ENCODE data around the gene NKX1-1. TPM values are rescaled to one million over a fixed set of nuclear protein-coding genes. Genes with fewer than 3 reads are reported as not detected.
"Not testable (repeated sequence)": the region's sequence is repeated elsewhere in the genome, so short reads cannot be mapped to it uniquely, and the experiment has no call there.

NKX1-1 gene
- polyA plus RNA-seq, 2 of the 4 experiments (the other 2 are of a cell fraction) = not detected

- no peak for DNase-seq (ENCODE audit: low read depth in 1 of 2, low spot score in 1 of 2)
- H3K4me2 ChIP-seq = no peak overlapping the region
- TF ChIP-seq BHLHE40 (IDR thresholded peaks at IDR 0.05; ENCODE audit: low read depth, low read length) = no peak
- TF ChIP-seq GATA3 (IDR thresholded peaks at IDR 0.05; ENCODE audit: borderline replicate concordance) = no peak
- TF ChIP-seq HOXB13 (CRISPR knock-in tag; IDR thresholded peaks at IDR 0.05; ENCODE audit: low read depth) = no peak
- TF ChIP-seq RCOR1 (IDR thresholded peaks at IDR 0.05; ENCODE audit: low read depth, low read length) = no peak
- TF ChIP-seq HEYL (CRISPR knock-in tag; IDR thresholded peaks at IDR 0.05) = no peak
- no peak for TF ChIP-seq TFCP2L1 (CRISPR knock-in tag; IDR thresholded peaks at IDR 0.05)
- no peak for TF ChIP-seq TP53 (CRISPR knock-in tag; IDR thresholded peaks at IDR 0.05)
- no peak for TF ChIP-seq NFE2L2 (conservative IDR thresholded peaks at IDR 0.05; ENCODE audit: low read length)
- TF ChIP-seq JUNB (IDR thresholded peaks at IDR 0.05) = no peak
- TF ChIP-seq CHD2 (IDR thresholded peaks at IDR 0.05; ENCODE audit: low read length, partially characterized antibody) = no peak
- no peak for TF ChIP-seq REST (IDR thresholded peaks at IDR 0.05)
- no peak for TF ChIP-seq CTCF (IDR thresholded peaks at IDR 0.05)
- no peak for TF ChIP-seq HOXA7 (CRISPR knock-in tag; IDR thresholded peaks at IDR 0.05)
- TF ChIP-seq BCL3 (IDR thresholded peaks at IDR 0.05) = no peak
- no peak for TF ChIP-seq RARB (CRISPR knock-in tag; IDR thresholded peaks at IDR 0.05)
- H3K4me1 ChIP-seq = no peaks in the 10 kb centered on the region
- ChIA-PET POLR2A (no interaction called here), CTCF (no interaction called here)
- H3K27ac ChIP-seq = no peak overlapping the region
- no peak for ATAC-seq
- FAIRE-seq = no peak
- H3K9me3 ChIP-seq = no peaks in the 10 kb centered on the region; the same call in 1 of the 3 replicates
- 81% methylated on average over 9 of the region's 13 CpGs for WGBS (ENCODE audit: missing lambda C conversion rate)
- no peak overlapping the region for H3K4me3 ChIP-seq
These were observed 10.1 kb downstream of the NKX1-1 start for GRCh38 chr4:1395941-1396805.

DNA sequence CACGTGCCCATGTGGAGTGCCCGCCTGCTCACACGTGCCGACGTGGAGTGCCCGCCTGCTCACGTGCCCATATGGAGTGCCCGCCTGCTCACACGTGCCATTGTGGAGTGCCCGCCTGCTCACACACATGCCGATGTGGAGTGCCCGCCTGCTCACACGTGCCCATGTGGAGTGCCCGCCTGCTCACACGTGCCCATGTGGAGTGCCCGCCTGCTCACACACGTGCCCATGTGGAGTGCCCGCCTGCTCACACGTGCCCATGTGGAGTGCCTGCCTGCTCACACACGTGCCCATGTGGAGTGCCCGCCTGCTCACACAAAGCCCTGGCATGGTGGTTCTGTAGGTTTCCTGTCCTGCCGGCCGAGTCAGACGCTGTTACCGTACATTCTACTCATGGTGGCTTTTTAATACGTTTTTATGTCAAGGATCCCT lies 10.8 kb downstream of the NKX1-1 start:
- FAIRE-seq; ATAC-seq; H3K9me3 ChIP-seq; H3K4me3 ChIP-seq; H3K4me2 ChIP-seq; DNase-seq (ENCODE audit: low read depth in 1 of 2, low spot score in 1 of 2); H3K4me1 ChIP-seq; CTCF ChIA-PET; H3K27ac ChIP-seq; POLR2A ChIA-PET: not testable (repeated sequence)
- 90% methylated on average over 11 of the region's 26 CpGs for WGBS (ENCODE audit: missing lambda C conversion rate)

- DNase-seq (ENCODE audit: low read depth in 1 of 2, low spot score in 1 of 2); H3K9me3 ChIP-seq; H3K4me1 ChIP-seq; POLR2A ChIA-PET; H3K4me3 ChIP-seq; CTCF ChIA-PET; H3K4me2 ChIP-seq; FAIRE-seq; ATAC-seq; H3K27ac ChIP-seq: not testable (repeated sequence)
- 100% methylated on average over 6 of the region's 63 CpGs for WGBS (ENCODE audit: missing lambda C conversion rate)
These were observed 11.5 kb downstream of the NKX1-1 start for GRCh38 chr4:1394554-1395388.
